ENCODE measurements around the gene ASF1B. TPM values are rescaled to one million over a fixed set of nuclear protein-coding genes. Genes with fewer than 3 reads are reported as not detected.

ASF1B gene
- total and polyA plus RNA-seq, 7 donors, result 0.20 to 6.0 (median 0.93) TPM; not detected in 1

- TF ChIP-seq CTCF (IDR thresholded peaks at IDR 0.05), result no peak
- DNase-seq (no peak), ATAC-seq (no peak)
- 86 to 88% (median 87%) methylated on average over 30 of the region's 30 CpGs for WGBS, 3 donors
- intact Hi-C loops (cut with DNase I), result no loop called here
- Histone ChIP-seq H3K36me3 (ENCODE audit: insufficient read depth in 1 of 2, low read depth in 1 of 2) (peaks cover 0 to 28% of the 10 kb centered on the region in 2 donors), H3K27me3 (ENCODE audit: insufficient read depth in 3 of 3, low read length in 2 of 3) (no peaks in the 10 kb centered on the region), H3K9me3 (peaks cover 9% of the 10 kb centered on the region), H3K27ac (no peak overlapping the region), H3K4me1 (peaks cover 6% of the 10 kb centered on the region), H3K4me3 (peak overlapping the region; percentile 89)
These were observed 47.6 kb downstream of the ASF1B start for GRCh38 chr19:14088634-14089411.

- Histone ChIP-seq H3K27ac (no peak overlapping the region), H3K4me1 (peaks cover 7% of the 10 kb centered on the region), H3K27me3 (ENCODE audit: insufficient read depth in 3 of 3, low read length in 2 of 3) (no peaks in the 10 kb centered on the region), H3K36me3 (ENCODE audit: insufficient read depth in 1 of 2, low read depth in 1 of 2) (peaks cover 0 to 28% of the 10 kb centered on the region in 2 donors), H3K9me3 (no peaks in the 10 kb centered on the region), H3K4me3 (no peak overlapping the region)
- intact Hi-C loops (cut with DNase I), result no loop called here
- WGBS, 3 donors, result 83 to 95% (median 85%) methylated on average over 5 of the region's 5 CpGs
- DNase-seq (no peak), ATAC-seq (no peak)
- TF ChIP-seq CTCF (IDR thresholded peaks at IDR 0.05), result no peak
These were observed 50.3 kb downstream of the ASF1B start for GRCh38 chr19:14086098-14086497.

- TF ChIP-seq CTCF (IDR thresholded peaks at IDR 0.05), result no peak
- intact Hi-C loops (cut with DNase I), result no loop called here
- 64 to 74% (median 70%) methylated on average over 31 to 54 of the region's 54 CpGs for WGBS, 3 donors
These were observed 50.9 kb downstream of the ASF1B start, which contains the start of gene C19orf67 for GRCh38 chr19:14085309-14085995. Gene C19orf67 (minus strand): TSS chr19:14085783. CDS start chr19:14085627, 156 bp downstream.

GRCh38 chr19:14082675-14082960 lies 53.8 kb downstream of the ASF1B start:
- Histone ChIP-seq H3K27ac (peak overlapping the region; percentile 92), H3K9me3 (no peaks in the 10 kb centered on the region), H3K4me1 (peaks cover 13% of the 10 kb centered on the region), H3K4me3 (peak overlapping the region; percentile 86), H3K27me3 (ENCODE audit: insufficient read depth in 3 of 3, low read length in 2 of 3) (no peaks in the 10 kb centered on the region), H3K36me3 (ENCODE audit: insufficient read depth in 1 of 2, low read depth in 1 of 2) (peaks cover 0 to 13% of the 10 kb centered on the region in 2 donors)
- ATAC-seq (no peak), DNase-seq (no peak)
- 53 to 88% (median 72%) methylated on average over 1 of the region's 1 CpG for WGBS, 3 donors
- TF ChIP-seq CTCF (IDR thresholded peaks at IDR 0.05), result no peak
- intact Hi-C loops (cut with DNase I), result loop anchor here in 1 of 2 donors (5.0 kb wide), 1 partner anchor 35 kb away; the partner anchor contains the start of gene PRKACA

More at GRCh38 chr19:14085309-14085995, 50.9 kb downstream of the ASF1B start, which contains the start of gene C19orf67:
- Histone ChIP-seq H3K36me3 (ENCODE audit: insufficient read depth in 1 of 2, low read depth in 1 of 2) (peaks cover 0 to 28% of the 10 kb centered on the region in 2 donors), H3K4me1 (peaks cover 9% of the 10 kb centered on the region), H3K9me3 (no peaks in the 10 kb centered on the region), H3K27me3 (ENCODE audit: insufficient read depth in 3 of 3, low read length in 2 of 3) (no peaks in the 10 kb centered on the region), H3K27ac (no peak within 1 kb of the TSS), H3K4me3 (no peak within 1 kb of the TSS)
- ATAC-seq (no peak), DNase-seq (no peak)
